K562 (cell line): ENCODE data around the gene ADGRA1. TPM values are rescaled to one million over a fixed set of nuclear protein-coding genes. Genes with fewer than 3 reads are reported as not detected.

Experiments used
- ATAC-seq: fragments of 200-7000 bp; cut with Tn5 transposase; 3 replicates; pipeline ENCODE4 v1.9.1; 2020; ENCODE audit warnings: moderate library complexity
- BruUV-seq: library from RNA; stranded (reverse); fragments of 400-500 nt; replicated peaks from 2 replicates; lab custom pipeline; 2021; lab: Mats Ljungman, UMichigan
- CTCF ChIA-PET: fragments of 300-600 bp; formaldehyde crosslinking; extraction: SDS; loops from one replicate; lab custom pipeline; 2021; ENCODE audit warnings: low intra/inter-chr PET ratio; lab: Yijun Ruan, JAX
- POLR2A ChIA-PET: fragments of 300-600, 350-650 bp; sonication (Branson Sonifier 250); formaldehyde crosslinking; extraction: SDS; loops from one replicate; lab custom pipeline; 2021; ENCODE audit warnings: antibody characterized with exemption, inconsistent platforms; lab: Yijun Ruan, JAX
- DNase-seq, 4 experiments: peaks; one replicate each; pipeline versions ENCODE4 v3.0.0 to v3.0.0-alpha.2; 2011 to 2018; ENCODE audit warnings: low spot score in 3 of 4, mixed read lengths in 3 of 4; ENCODE audit errors: extremely low read depth in 1 of 4
- FAIRE-seq: peaks from 2 replicates; lab custom pipeline; 2011; peaks lifted over from hg19 to GRCh38; lab: Jason Lieb, UNC
- H2AFZ ChIP-seq: 2 replicates; pipeline ENCODE4 v1.6.0; 2011; ENCODE audit warnings: low read depth, low read length, control low read depth, inconsistent platforms
- H3K27ac ChIP-seq: fragments of 200-600 bp; 3 replicates; pipeline ENCODE4 v1.8.0; 2011; ENCODE audit warnings: low read depth, mild to moderate bottlenecking, control low read depth, inconsistent platforms, low read length, moderate library complexity, mixed read lengths; ENCODE audit errors: extremely low read depth
- H3K27me3 ChIP-seq, 2 experiments: fragments of 300-600 bp in 1 of 2; 2 replicates in 1 of 2; 3 replicates in 1 of 2; pipeline versions ENCODE4 v1.6.0 to v1.8.0; 2011; ENCODE audit warnings: inconsistent platforms in 2 of 2, low read length in 2 of 2, mild to moderate bottlenecking in 1 of 2, mixed read lengths in 1 of 2, moderate library complexity in 1 of 2; ENCODE audit not compliant: control insufficient read depth in 2 of 2, insufficient read depth in 2 of 2
- H3K36me3 ChIP-seq: fragments of 300-600 bp; 3 replicates; pipeline ENCODE4 v1.8.0; 2011; ENCODE audit warnings: mild to moderate bottlenecking, low read length, inconsistent platforms; ENCODE audit not compliant: control insufficient read depth, insufficient read depth
- H3K4me1 ChIP-seq, 2 experiments: fragments of 200-600 bp in 1 of 2; replicated peaks in 1 of 2; 2 replicates in 1 of 2; 3 replicates in 1 of 2; pipeline versions ENCODE4 v1.5.1 to v1.8.0; 2011; ENCODE audit warnings: inconsistent platforms in 2 of 2, low read length in 2 of 2, mild to moderate bottlenecking in 1 of 2, mixed read lengths in 1 of 2, moderate library complexity in 1 of 2; ENCODE audit not compliant: control insufficient read depth in 2 of 2, insufficient read depth in 2 of 2
- H3K4me2 ChIP-seq: 2 replicates; pipeline ENCODE4 v1.6.1; 2011; ENCODE audit warnings: low read length, control low read depth, inconsistent platforms, mixed read lengths; ENCODE audit not compliant: insufficient read depth
- H3K4me3 ChIP-seq: fragments of 200-600 bp; sonication (generic), shearing (Covaris generic); 2 replicates; pipeline ENCODE4 v1.5.1; 2016; ENCODE audit warnings: control low read depth, inconsistent platforms
- H3K79me2 ChIP-seq: fragments of 200-600 bp; 3 replicates; pipeline ENCODE4 v1.8.0; 2011; ENCODE audit warnings: low read length, inconsistent platforms; ENCODE audit not compliant: control insufficient read depth, insufficient read depth
- H3K9ac ChIP-seq, 2 experiments: 2 replicates each; pipeline versions ENCODE4 v1.6.0 to v1.6.1; 2011; ENCODE audit warnings: low read depth in 2 of 2, low read length in 2 of 2, control low read depth in 1 of 2, inconsistent platforms in 1 of 2, mild to moderate bottlenecking in 1 of 2, mixed read lengths in 1 of 2; ENCODE audit not compliant: insufficient read depth in 1 of 2
- H3K9me1 ChIP-seq: one replicate; pipeline ENCODE4 v1.6.0; 2011; ENCODE audit warnings: inconsistent platforms, mild to moderate bottlenecking, low read length, moderate library complexity; ENCODE audit not compliant: control insufficient read depth, insufficient read depth
- H3K9me3 ChIP-seq: replicated peaks from 2 replicates; pipeline ENCODE4 v1.5.1; 2011; ENCODE audit warnings: low read depth, low read length, inconsistent platforms; ENCODE audit not compliant: control insufficient read depth, insufficient read depth
- H4K20me1 ChIP-seq: replicated peaks from 2 replicates; pipeline ENCODE4 v1.6.1; 2011; ENCODE audit warnings: low read length, inconsistent platforms, mixed read lengths; ENCODE audit not compliant: control insufficient read depth, insufficient read depth
- CCNT2 ChIP-seq: IDR thresholded peaks from 2 replicates; pipeline ENCODE4 v1.6.1; 2011; ENCODE audit warnings: borderline replicate concordance, low read depth, mild to moderate bottlenecking, moderate library complexity, mixed read lengths, low read length; ENCODE audit not compliant: insufficient read length; ENCODE audit errors: extremely low read depth
- CHD1 ChIP-seq: fragments of 200-600 bp; sonication (generic); IDR thresholded peaks from one replicate; pipeline ENCODE4 v1.6.1; 2012; ENCODE audit warnings: mild to moderate bottlenecking, moderate library complexity, low read length, inconsistent platforms
- FUS ChIP-seq: fragments of 200-400 bp; formaldehyde crosslinking; optimal IDR thresholded peaks from 2 replicates; pipeline ENCODE3; 2017; ENCODE audit warnings: low read depth, low read length
- HDAC3 ChIP-seq: fragments of 450-650 bp; IDR thresholded peaks from 2 replicates; pipeline ENCODE4 v1.6.1; 2018; ENCODE audit warnings: borderline replicate concordance, mild to moderate bottlenecking, moderate library complexity; ENCODE audit not compliant: partially characterized antibody
- ILK ChIP-seq: fragments of 450-650 bp; IDR thresholded peaks from 2 replicates; pipeline ENCODE4 v1.6.1; 2016; ENCODE audit warnings: missing genetic modification characterization, low read depth, mild to moderate bottlenecking, missing compliant biosample characterization, moderate library complexity, borderline replicate concordance
- KLF6 ChIP-seq: fragments of 250-450 bp; sonication (Bioruptor Pico); IDR thresholded peaks from 2 replicates; pipeline ENCODE4 v1.4.0; 2020; ENCODE audit warnings: mild to moderate bottlenecking, moderate library complexity, borderline replicate concordance
- MTA2 ChIP-seq: fragments of 450-650 bp; IDR thresholded peaks from 2 replicates; pipeline ENCODE4 v1.6.1; 2016; ENCODE audit warnings: low read depth
- NCOA4 ChIP-seq: fragments of 450-650 bp; IDR thresholded peaks from 2 replicates; pipeline ENCODE4 v1.6.1; 2018; ENCODE audit warnings: mild to moderate bottlenecking; ENCODE audit not compliant: partially characterized antibody
- POLR3G ChIP-seq: IDR thresholded peaks from 2 replicates; pipeline ENCODE4 v1.6.1; 2011; ENCODE audit not compliant: insufficient read length, insufficient replicate concordance; ENCODE audit errors: extremely low read depth
- PTRF ChIP-seq: fragments of 450-650 bp; IDR thresholded peaks from 2 replicates; pipeline ENCODE4 v1.6.1; 2016; ENCODE audit warnings: mild to moderate bottlenecking, missing genetic modification characterization, missing compliant biosample characterization
- SAFB ChIP-seq: fragments of 200-400 bp; formaldehyde crosslinking; IDR thresholded peaks from 2 replicates; pipeline ENCODE4 v1.6.1; 2017; ENCODE audit warnings: low read depth, low read length, borderline replicate concordance
- TRIM24 ChIP-seq, 2 experiments: fragments of 450-650 bp; IDR thresholded peaks; 2 replicates each; pipeline ENCODE4 v1.6.1; 2016
- ZFP36 ChIP-seq: fragments of 150-350 bp; IDR thresholded peaks from 2 replicates; pipeline ENCODE4 v1.6.1; 2018; ENCODE audit warnings: low read length, low read depth; ENCODE audit not compliant: partially characterized antibody
- ZSCAN29 ChIP-seq: fragments of 450-650 bp; IDR thresholded peaks from 2 replicates; pipeline ENCODE4 v1.6.1; 2017
- WGBS: fragments of 100-300 bp; shearing (Covaris generic); methylation state at CpG from one replicate; pipeline ENCODE4 v1.1.6; 2016; ENCODE audit warnings: low coverage, mixed read lengths; ENCODE audit not compliant: insufficient coverage; ENCODE audit errors: missing lambda C conversion rate; 5-methylcytosine and 5-hydroxymethylcytosine counted together
- in situ Hi-C: fragments of 300-500 bp; cut with MboI; formaldehyde crosslinking; loops from 4 replicates; pipeline ENCODE4 v1.15.0; 2018; ENCODE audit warnings: inconsistent platforms, mixed read lengths
- intact Hi-C: fragments of 100-400 bp; cut with micrococcal nuclease; formaldehyde crosslinking; loops from 2 replicates; pipeline ENCODE4 v1.14.2; 2022
- polyA plus RNA-seq, 8 experiments: library from polyadenylated mRNA; depleted of rRNA in 4 of 8; stranded (reverse) in 5 of 8; unstranded in 3 of 8; fragments of >200 nt; fragmentation: Nextera tagmentation in 2 of 8; fragmentation: Illumina TruSeq in 1 of 8; extraction: Ambion mirVana in 2 of 8; extraction: Trizol in 1 of 8; gene quantifications; 2 replicates each; pipeline versions ENCODE4 v1.2.1 to v1.2.3, GENCODE V29; 2011 to 2014; ENCODE audit warnings: inconsistent platforms in 1 of 8, missing spikeins in 1 of 8
- total RNA-seq, 7 experiments: library from RNA; depleted of rRNA in 6 of 7; stranded (reverse); fragments of >200 nt in 6 of 7; fragmentation: Illumina TruSeq in 2 of 7; extraction: Trizol in 2 of 7; gene quantifications; 2 replicates each; pipeline versions ENCODE4 v1.2.1 to v1.2.3, GENCODE V29; 2011 to 2021; ENCODE audit warnings: low replicate concordance in 1 of 7
- TF ChIP-seq, protein P1 (sequence below): fragments of 450-650 bp; IDR thresholded peaks from 2 replicates; pipeline ENCODE4 v1.6.1; 2018; ENCODE audit warnings: mild to moderate bottlenecking, low read depth; ENCODE audit not compliant: partially characterized antibody
- TF ChIP-seq, protein P2 (sequence below): fragments of 450-650 bp; formaldehyde crosslinking; IDR thresholded peaks from 2 replicates; pipeline ENCODE4 v1.4.0; 2022; ENCODE audit warnings: missing genetic modification characterization

ADGRA1 gene
- total and polyA plus RNA-seq, 9 of the 15 experiments (the other 6 are each of a cell fraction or from before 2014, with no cell fraction given): not detected

DNA sequence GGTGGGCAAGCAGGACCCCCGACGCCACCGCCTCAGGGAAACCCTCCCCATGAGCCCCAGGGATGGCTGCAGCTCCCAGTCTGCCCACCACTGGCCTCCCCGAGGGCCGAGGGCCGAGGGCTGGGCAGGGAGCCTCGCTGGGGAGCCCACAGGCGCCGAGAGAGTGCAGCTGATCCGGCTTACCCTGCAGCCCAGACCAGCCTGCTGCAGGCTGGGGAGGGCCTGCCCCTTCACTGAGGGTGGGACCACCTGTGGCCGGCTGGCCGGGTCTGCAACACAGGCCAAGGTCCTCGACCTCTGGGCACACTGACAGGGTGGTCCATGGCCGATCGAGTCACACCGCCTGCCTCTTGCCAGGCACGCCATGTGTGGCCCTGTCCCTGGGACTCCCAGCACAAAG lies 27.3 kb upstream of the ADGRA1 start:
- no TSS peak for BruUV-seq

DNA sequence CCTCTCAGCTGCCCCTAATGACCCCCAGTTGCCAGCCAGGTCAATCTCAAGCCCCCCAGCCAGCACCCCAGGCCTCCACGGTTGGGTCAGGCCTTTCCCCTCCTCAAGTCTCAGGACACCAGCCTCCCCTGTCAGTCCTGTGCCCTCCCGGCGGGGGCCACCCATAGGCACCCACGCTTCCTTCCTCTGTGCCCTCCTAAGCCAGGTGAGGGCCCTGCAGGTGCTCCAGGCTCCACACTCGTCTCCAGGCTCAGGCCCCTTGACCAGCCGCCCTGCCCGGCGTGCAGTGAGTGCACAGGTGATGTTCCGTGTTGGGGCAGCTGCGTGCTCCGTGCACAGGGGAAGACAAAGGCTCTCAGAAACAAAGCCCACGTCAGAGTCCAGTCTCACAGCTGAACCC lies 26.8 kb upstream of the ADGRA1 start:
- no TSS peak for BruUV-seq
- no peaks in the 10 kb centered on the region for H3K9me1 ChIP-seq
- FAIRE-seq (no peak), ATAC-seq (no peak), DNase-seq (no peak)
- H3K9me3 ChIP-seq: no peaks in the 10 kb centered on the region
- in situ Hi-C loops (no loop called here), intact Hi-C loops (no loop called here)
- no peak overlapping the region for H3K4me2 ChIP-seq
- H3K27ac ChIP-seq: no peak overlapping the region
- H3K9ac ChIP-seq: no peak overlapping the region
- peaks cover 0 to 6% of the 10 kb centered on the region in 2 experiments; a peak in 1 of 5 replicates for H3K27me3 ChIP-seq
- H3K4me3 ChIP-seq: no peak overlapping the region
- H4K20me1 ChIP-seq: no peaks in the 10 kb centered on the region
- ChIA-PET POLR2A (interaction anchor here (0.7 kb wide), 1 partner anchor 417 kb away, joined by 3 read pairs; no protein-coding TSS in a partner anchor), CTCF (no interaction called here)
- H3K4me1 ChIP-seq: no peaks in the 10 kb centered on the region
- 0% methylated on average over 8 of the region's 12 CpGs for WGBS
- H3K79me2 ChIP-seq: no peaks in the 10 kb centered on the region
- no peak overlapping the region for H2AFZ ChIP-seq
- H3K36me3 ChIP-seq: no peaks in the 10 kb centered on the region
- TF ChIP-seq NCOA4: no peak
- TF ChIP-seq CHD1: no peak
- no peak for TF ChIP-seq TRIM24 (IDR thresholded peaks at IDR 0.05)
- TF ChIP-seq, protein P1, sequence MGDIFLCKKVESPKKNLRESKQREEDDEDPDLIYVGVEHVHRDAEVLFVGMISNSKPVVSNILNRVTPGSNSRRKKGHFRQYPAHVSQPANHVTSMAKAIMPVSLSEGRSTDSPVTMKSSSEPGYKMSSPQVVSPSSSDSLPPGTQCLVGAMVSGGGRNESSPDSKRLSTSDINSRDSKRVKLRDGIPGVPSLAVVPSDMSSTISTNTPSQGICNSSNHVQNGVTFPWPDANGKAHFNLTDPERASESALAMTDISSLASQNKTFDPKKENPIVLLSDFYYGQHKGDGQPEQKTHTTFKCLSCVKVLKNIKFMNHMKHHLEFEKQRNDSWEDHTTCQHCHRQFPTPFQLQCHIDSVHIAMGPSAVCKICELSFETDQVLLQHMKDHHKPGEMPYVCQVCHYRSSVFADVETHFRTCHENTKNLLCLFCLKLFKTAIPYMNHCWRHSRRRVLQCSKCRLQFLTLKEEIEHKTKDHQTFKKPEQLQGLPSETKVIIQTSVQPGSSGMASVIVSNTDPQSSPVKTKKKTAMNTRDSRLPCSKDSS: no peak
- TF ChIP-seq FUS: no peak
- TF ChIP-seq CCNT2: no peak
- no peak for TF ChIP-seq KLF6 (CRISPR knock-in tag)
- no peak for TF ChIP-seq MTA2
- no peak for TF ChIP-seq SAFB
- TF ChIP-seq ILK: no peak
- no peak for TF ChIP-seq ZFP36

More for the DNA sequence above, 27.3 kb upstream of the ADGRA1 start:
- FAIRE-seq (no peak), DNase-seq (no peak), ATAC-seq (no peak)
- Histone ChIP-seq H3K4me2 (no peak overlapping the region), H3K79me2 (no peaks in the 10 kb centered on the region), H3K9me3 (no peaks in the 10 kb centered on the region), H4K20me1 (no peaks in the 10 kb centered on the region), H3K4me3 (no peak overlapping the region), H3K4me1 (no peaks in the 10 kb centered on the region), H3K36me3 (no peaks in the 10 kb centered on the region), H3K9ac (no peak overlapping the region), H2AFZ (no peak overlapping the region), H3K27ac (no peak overlapping the region), H3K9me1 (no peaks in the 10 kb centered on the region), H3K27me3 (peaks cover 0 to 6% of the 10 kb centered on the region in 2 experiments; a peak in 1 of 5 replicates)
- POLR2A ChIA-PET: interaction anchor here (0.7 kb wide), 1 partner anchor 416 kb away, joined by 3 read pairs; no protein-coding TSS in a partner anchor
- CTCF ChIA-PET: no interaction called here
- 0% methylated on average over 7 of the region's 17 CpGs for WGBS
- in situ Hi-C loops: no loop called here
- TF ChIP-seq POLR3G: no peak
- TF ChIP-seq ZSCAN29: no peak
- no peak for TF ChIP-seq PTRF (tag)
- TF ChIP-seq, protein P2, sequence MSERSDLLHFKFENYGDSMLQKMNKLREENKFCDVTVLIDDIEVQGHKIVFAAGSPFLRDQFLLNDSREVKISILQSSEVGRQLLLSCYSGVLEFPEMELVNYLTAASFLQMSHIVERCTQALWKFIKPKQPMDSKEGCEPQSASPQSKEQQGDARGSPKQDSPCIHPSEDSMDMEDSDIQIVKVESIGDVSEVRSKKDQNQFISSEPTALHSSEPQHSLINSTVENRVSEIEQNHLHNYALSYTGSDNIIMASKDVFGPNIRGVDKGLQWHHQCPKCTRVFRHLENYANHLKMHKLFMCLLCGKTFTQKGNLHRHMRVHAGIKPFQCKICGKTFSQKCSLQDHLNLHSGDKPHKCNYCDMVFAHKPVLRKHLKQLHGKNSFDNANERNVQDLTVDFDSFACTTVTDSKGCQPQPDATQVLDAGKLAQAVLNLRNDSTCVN: no peak
- TF ChIP-seq HDAC3: no peak
- intact Hi-C loops: no loop called here
